C4-2B (cell line): ENCODE measurements around the gene GPC5.

Experiments
- CTCF ChIP-seq: fragments of 450-650 bp; conservative IDR thresholded peaks from 2 replicates; pipeline ENCODE4 v1.5.1; 2017; ENCODE audit warnings: mild to moderate bottlenecking
- ZFX ChIP-seq: fragments of 450-650 bp; IDR thresholded peaks from 2 replicates; pipeline ENCODE4 v1.6.1; 2017

GRCh38 chr13:91601807-91602206, 203.4 kb downstream of the GPC5 start:
- TF ChIP-seq CTCF (no peak), ZFX (no peak)
